Prostate gland (tissue), 2 donors: ENCODE results near the gene GIPC2.

ENCODE experiments used
- CTCF ChIP-seq, 4 experiments: fragments of 200-600 bp in 2 of 4; fragments of 450-650 bp in 2 of 4; sonication (generic) in 2 of 4; IDR thresholded peaks; 1 replicate in 3 of 4; 2 replicates in 1 of 4; pipeline ENCODE4 v1.5.1; 2016 to 2019; ENCODE audit warnings: antibody characterized with exemption in 4 of 4, mild to moderate bottlenecking in 2 of 4, moderate library complexity in 2 of 4
- POLR2A ChIP-seq: fragments of 450-650 bp; IDR thresholded peaks from one replicate; pipeline ENCODE4 v1.6.1; 2016; ENCODE audit warnings: antibody characterized with exemption, mild to moderate bottlenecking
- POLR2AphosphoS5 ChIP-seq: sonication (generic); formaldehyde crosslinking; IDR thresholded peaks from one replicate; pipeline ENCODE4 v1.6.1; 2017; ENCODE audit warnings: antibody characterized with exemption

DNA sequence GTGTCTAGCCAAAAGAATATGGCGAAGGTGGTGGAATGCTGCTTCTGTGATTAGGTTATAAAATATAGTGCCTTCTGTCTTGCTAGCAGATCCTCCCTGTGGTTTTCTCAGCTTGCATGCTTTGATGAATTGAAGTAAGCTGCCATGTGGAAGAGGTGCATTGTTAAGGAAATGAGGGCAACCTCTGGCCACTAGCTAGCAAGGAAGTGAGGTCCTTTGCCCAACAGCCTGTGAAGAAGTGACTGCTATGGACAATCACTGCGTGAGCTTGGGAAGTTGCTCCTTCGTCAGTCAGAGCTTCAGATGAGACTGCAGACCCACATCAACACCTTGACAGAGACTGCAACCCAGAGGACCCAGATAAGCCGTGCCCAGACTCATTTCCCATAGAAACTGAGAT is 109.4 kb downstream of the GIPC2 start:
- TF ChIP-seq CTCF (IDR thresholded peaks at IDR 0.05) (no peak), POLR2A (no peak), POLR2AphosphoS5 (no peak)
